Measurements from ENCODE around the gene RTN4RL1. TPM values are rescaled to one million over a fixed set of nuclear protein-coding genes. Genes with fewer than 3 reads are reported as not detected.

RTN4RL1 gene
- total and polyA plus RNA-seq, 2 of the 13 experiments (the other 11 are each of a cell fraction or from before 2014, with no cell fraction given) = 0.01 TPM; not detected in 1

GRCh38 chr17:1994707-1995106 lies 30.4 kb downstream of the RTN4RL1 start:
- BruUV-seq (replicated peaks) = no TSS peak
- Histone ChIP-seq H3K27me3 (ENCODE audit: control insufficient read depth in 1 of 2, insufficient read depth in 2 of 2, low read length in 2 of 2) (peaks cover 0 to 24% of the 10 kb centered on the region in 2 experiments; a peak in 2 of 5 replicates), H3K79me2 (ENCODE audit: insufficient read depth, low read length) (no peaks in the 10 kb centered on the region), H3K27ac (ENCODE audit: extremely low read length, insufficient read depth, low read length) (no peak overlapping the region), H3K9ac (ENCODE audit: insufficient read depth, low read depth, low read length) (no peak overlapping the region), H3K9me3 (ENCODE audit: low read length) (no peaks in the 10 kb centered on the region), H4K20me1 (ENCODE audit: insufficient read depth, low read length) (no peaks in the 10 kb centered on the region), H3K4me2 (ENCODE audit: low read depth, low read length) (peak overlapping the region; percentile 83), H3K4me3 (replicated peaks in 1 of 3; ENCODE audit: insufficient read depth in 1 of 3, low read depth in 2 of 3, low read length in 3 of 3) (0 out of 6 replicates have a peak overlapping the region, but pooled peaks of 2 of the 3 experiments have one; percentile 3 to 66), H3K4me1 (ENCODE audit: insufficient read depth, low read length) (peaks cover 60% of the 10 kb centered on the region), H2AFZ (ENCODE audit: low read length) (no peak overlapping the region), H3K36me3 (replicated peaks in 1 of 2; ENCODE audit: control insufficient read depth in 1 of 2, insufficient read depth in 2 of 2, low read length in 2 of 2) (no peaks in the 10 kb centered on the region)
- in situ Hi-C loops (cut with HindIII; ENCODE audit: extremely low pct_ligation_motif_present, low pct_unique_long_range_greater_than_20kb) = no loop called here
- intact Hi-C loops (cut with micrococcal nuclease; ENCODE audit: unreplicated experiment) = no loop called here
- ATAC-seq (no peak), DNase-seq (ENCODE audit: low spot score) (no peak), FAIRE-seq (no peak)
- CTCF ChIA-PET (ENCODE audit: low intra/inter-chr PET ratio, low total read pairs) = no interaction called here
- POLR2A ChIA-PET = interaction anchor here (0.6 to 2.4 kb wide), 9 partner anchors 15 to 610 kb away, joined by 3 to 10 read pairs (median 4); no protein-coding TSS in a partner anchor
- WGBS (ENCODE audit: low lambda C conversion rate) = 88% methylated on average over 4 of the region's 4 CpGs
- no peak for TF ChIP-seq CBFB (CRISPR knock-in tag; IDR thresholded peaks at IDR 0.05)
- TF ChIP-seq UBTF (CRISPR knock-in tag; IDR thresholded peaks at IDR 0.05) = 0 out of 2 replicates have a peak, but pooled peaks have one; percentile 3
- no peak for TF ChIP-seq RAD51 (IDR thresholded peaks at IDR 0.05; ENCODE audit: borderline replicate concordance)
- TF ChIP-seq ARID4A (CRISPR knock-in tag; IDR thresholded peaks at IDR 0.05; ENCODE audit: borderline replicate concordance) = no peak
- TF ChIP-seq ZNF121 (CRISPR knock-in tag; IDR thresholded peaks at IDR 0.05) = peak; percentile 74; the same call in 1 of the 2 replicates

All from HepG2 (cell line).